Pancreas (tissue), 10 donors: ENCODE results near the gene OR4K2. TPM values are rescaled to one million over a fixed set of nuclear protein-coding genes. Genes with fewer than 3 reads are reported as not detected.

Source experiments
- ATAC-seq, 4 donors: fragments of 200-7000 bp; cut with Tn5 transposase; one replicate each; pipeline versions ENCODE4 v1.8.0 to v1.9.1; 2020; ENCODE audit warnings: mild to moderate bottlenecking in 4 of 4, moderate library complexity in 4 of 4
- DNase-seq, 6 donors: peaks; one replicate each; pipeline ENCODE4 v3.0.0-alpha.2; 2020
- FAIRE-seq: peaks from 2 replicates; lab custom pipeline; 2012; peaks lifted over from hg19 to GRCh38; lab: Jason Lieb, UNC
- H3K27ac ChIP-seq, 4 donors: fragments of 200-600 bp; sonication (generic); 1 replicate in 3 of 4; 2 replicates in 1 of 4; pipeline versions ENCODE4 v1.5.0 to v1.8.0; 2020
- H3K27me3 ChIP-seq, 4 donors: fragments of 200-600 bp; one replicate each; pipeline ENCODE4 v1.8.0; 2021
- H3K36me3 ChIP-seq, 3 donors: fragments of 200-600 bp; sonication (generic) in 1 of 3; one replicate each; pipeline versions ENCODE4 v1.5.0 to v1.8.0; 2020 to 2021
- H3K4me1 ChIP-seq, 3 donors: fragments of 200-600 bp; one replicate each; pipeline ENCODE4 v1.8.0; 2021
- H3K4me3 ChIP-seq, 4 donors: fragments of 200-600 bp; sonication (generic) in 2 of 4; one replicate each; pipeline versions ENCODE4 v1.5.0 to v1.8.0; 2020 to 2021
- H3K9me3 ChIP-seq, 4 donors: fragments of 200-600 bp; one replicate each; pipeline ENCODE4 v1.8.0; 2021
- WGBS, 2 donors: extraction: QIAGEN DNeasy Blood & Tissue Kit; methylation state at CpG; one replicate each; pipeline ENCODE4 v1.1.7; 2013; 5-methylcytosine and 5-hydroxymethylcytosine counted together
- intact Hi-C, 3 donors: fragments of 100-400 bp; cut with DNase I; formaldehyde crosslinking; loops; one replicate each; pipeline versions ENCODE4 v1.11.1 to v1.14.2; 2022
- polyA plus RNA-seq, 2 donors: library from polyadenylated mRNA; stranded (reverse); fragments of 200-250 nt; gene quantifications; one replicate each; pipeline ENCODE4 v1.2.3, GENCODE V29; 2013
- total RNA-seq, 6 donors: library from RNA; stranded (reverse); fragmentation: NEBNext Ultra II Directional in 4 of 6; extraction: Animal tissue kit (Norgen Biotek cat#: 25700) in 4 of 6; gene quantifications; one replicate each; pipeline versions ENCODE4 v1.2.1 to v1.2.4, GENCODE V29; 2021 to 2023
- TF ChIP-seq, protein P1 (sequence below), 4 donors: fragments of 200-600 bp; sonication (generic) in 3 of 4; IDR thresholded peaks; one replicate each; pipeline versions ENCODE4 v1.5.0 to v1.8.0; 2021; ENCODE audit warnings: antibody characterized with exemption in 4 of 4
- donor health status: healthy with polysubstance abuse.
- donor health status: DM: no; HTN: no; CAD: no; lungs with moderate emphysema.
- donor health status: DM: no; HTN: no; CAD: no.
- donor health status: control.
- donor health status: control.
- donor health status: Bipolar disorder and iron deficiency.
- donor health status: DM: yes; HTN: yes; CAD: no.
- donor health status: DM: no; HTN: no; CAD: no.
- donor health status: DM: no; HTN: no; CAD: no.
- donor health status: DM: yes; HTN: yes; CAD: no.

Gene OR4K2
- total and polyA plus RNA-seq, 8 donors, result 0.02 TPM; not detected in 7

- Histone ChIP-seq H3K27ac (no peak overlapping the region), H3K4me1 (no peaks in the 10 kb centered on the region), H3K27me3 (no peaks in the 10 kb centered on the region), H3K9me3 (no peaks in the 10 kb centered on the region), H3K36me3 (no peaks in the 10 kb centered on the region), H3K4me3 (no peak overlapping the region)
- ATAC-seq, result no peak
- no peak for DNase-seq
- 38 to 42% methylated on average over 1 of the region's 1 CpG for WGBS, 2 donors
- FAIRE-seq, result no peak
- intact Hi-C loops, result no loop called here
- TF ChIP-seq, protein P1, sequence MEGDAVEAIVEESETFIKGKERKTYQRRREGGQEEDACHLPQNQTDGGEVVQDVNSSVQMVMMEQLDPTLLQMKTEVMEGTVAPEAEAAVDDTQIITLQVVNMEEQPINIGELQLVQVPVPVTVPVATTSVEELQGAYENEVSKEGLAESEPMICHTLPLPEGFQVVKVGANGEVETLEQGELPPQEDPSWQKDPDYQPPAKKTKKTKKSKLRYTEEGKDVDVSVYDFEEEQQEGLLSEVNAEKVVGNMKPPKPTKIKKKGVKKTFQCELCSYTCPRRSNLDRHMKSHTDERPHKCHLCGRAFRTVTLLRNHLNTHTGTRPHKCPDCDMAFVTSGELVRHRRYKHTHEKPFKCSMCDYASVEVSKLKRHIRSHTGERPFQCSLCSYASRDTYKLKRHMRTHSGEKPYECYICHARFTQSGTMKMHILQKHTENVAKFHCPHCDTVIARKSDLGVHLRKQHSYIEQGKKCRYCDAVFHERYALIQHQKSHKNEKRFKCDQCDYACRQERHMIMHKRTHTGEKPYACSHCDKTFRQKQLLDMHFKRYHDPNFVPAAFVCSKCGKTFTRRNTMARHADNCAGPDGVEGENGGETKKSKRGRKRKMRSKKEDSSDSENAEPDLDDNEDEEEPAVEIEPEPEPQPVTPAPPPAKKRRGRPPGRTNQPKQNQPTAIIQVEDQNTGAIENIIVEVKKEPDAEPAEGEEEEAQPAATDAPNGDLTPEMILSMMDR (IDR thresholded peaks at IDR 0.05), result no peak
These were observed 43.1 kb downstream of the OR4K2 start for GRCh38 chr14:19917955-19918518.

GRCh38 chr14:19918553-19919264, 43.8 kb downstream of the OR4K2 start:
- FAIRE-seq (no peak), DNase-seq (no peak), ATAC-seq (no peak)
- intact Hi-C loops, result no loop called here
- no peaks in the 10 kb centered on the region for H3K27me3 ChIP-seq
- H3K4me3 ChIP-seq, result no peak overlapping the region
- no peaks in the 10 kb centered on the region for H3K9me3 ChIP-seq
- H3K36me3 ChIP-seq, result no peaks in the 10 kb centered on the region
- WGBS, 2 donors, result 33 to 36% methylated on average over 4 of the region's 4 CpGs
- no peaks in the 10 kb centered on the region for H3K4me1 ChIP-seq
- no peak overlapping the region for H3K27ac ChIP-seq
- TF ChIP-seq, protein P1 (IDR thresholded peaks at IDR 0.05), result no peak

- Histone ChIP-seq H3K27ac (no peak within 1 kb of the TSS), H3K9me3 (no peaks in the 10 kb centered on the region), H3K4me3 (no peak within 1 kb of the TSS), H3K36me3 (no peaks in the 10 kb centered on the region), H3K27me3 (no peaks in the 10 kb centered on the region), H3K4me1 (no peaks in the 10 kb centered on the region)
- TF ChIP-seq, protein P1 (IDR thresholded peaks at IDR 0.05), result no peak
- DNase-seq, result no peak
- intact Hi-C loops, result no loop called here
- FAIRE-seq, result no peak
- no peak for ATAC-seq
These were observed 45.2 kb downstream of the OR4K2 start, which contains the start of gene OR4K5 for GRCh38 chr14:19920021-19920657. Gene OR4K5, plus strand, starts transcription at chr14:19920607. Its CDS starts 0 bp downstream, at chr14:19920607.

GRCh38 chr14:19930617-19931016, 55.7 kb downstream of the OR4K2 start, which contains the start of gene OR4K1:
Gene OR4K1, plus strand, starts transcription at chr14:19930917. Its CDS starts 4,750 bp downstream, at chr14:19935667.
- Histone ChIP-seq H3K9me3 (no peaks in the 10 kb centered on the region), H3K4me1 (no peaks in the 10 kb centered on the region), H3K27ac (no peak within 1 kb of the TSS), H3K27me3 (peaks cover 0 to 5% (median 0%) of the 10 kb centered on the region in 4 donors), H3K4me3 (no peak within 1 kb of the TSS), H3K36me3 (no peaks in the 10 kb centered on the region)
- WGBS, 2 donors, result 38 to 43% methylated on average over 3 of the region's 3 CpGs
- DNase-seq, result no peak
- no peak for FAIRE-seq
- no peak for ATAC-seq
- intact Hi-C loops, result no loop called here
- TF ChIP-seq, protein P1 (IDR thresholded peaks at IDR 0.05), result no peak

Other genes with a start within 250 kb of the OR4K2 start
- not detected for gene OR11H2, start 161.3 kb upstream of the OR4K2 start, total RNA-seq
- under 1 TPM in 1 of 2 donors, not detected in 1; 0.09 TPM for gene OR11H2, start 161.3 kb upstream of the OR4K2 start, polyA plus RNA-seq
- gene OR4Q3, start 131.6 kb upstream of the OR4K2 start, total RNA-seq, result not detected
- gene OR4Q3, start 131.6 kb upstream of the OR4K2 start, polyA plus RNA-seq, result under 1 TPM in 1 of 2 donors, not detected in 1; 0.09 TPM
- gene OR4M1, start 101.6 kb upstream of the OR4K2 start, total RNA-seq, result not detected
- gene OR4M1, start 101.6 kb upstream of the OR4K2 start, polyA plus RNA-seq, result not detected
- not detected for gene OR4N2, start 71.4 kb upstream of the OR4K2 start, total RNA-seq
- gene OR4N2, start 71.4 kb upstream of the OR4K2 start, polyA plus RNA-seq, result not detected
- gene OR4K5, start 45.5 kb downstream of the OR4K2 start, total RNA-seq, result not detected
- gene OR4K5, start 45.5 kb downstream of the OR4K2 start, polyA plus RNA-seq, result not detected
- not detected for gene OR4K1, start 55.8 kb downstream of the OR4K2 start, total RNA-seq
- gene OR4K1, start 55.8 kb downstream of the OR4K2 start, polyA plus RNA-seq, result not detected
- gene OR4K15, start 100.4 kb downstream of the OR4K2 start, total RNA-seq, result not detected
- gene OR4K15, start 100.4 kb downstream of the OR4K2 start, polyA plus RNA-seq, result not detected
- gene OR4Q2, start 127.0 kb downstream of the OR4K2 start, total RNA-seq, result not detected
- not detected for gene OR4Q2, start 127.0 kb downstream of the OR4K2 start, polyA plus RNA-seq
- gene OR4K14, start 144.2 kb downstream of the OR4K2 start, total RNA-seq, result not detected
- gene OR4K14, start 144.2 kb downstream of the OR4K2 start, polyA plus RNA-seq, result not detected
- not detected for gene OR4K13, start 160.9 kb downstream of the OR4K2 start, total RNA-seq
- gene OR4K13, start 160.9 kb downstream of the OR4K2 start, polyA plus RNA-seq, result not detected
- gene OR4L1, start 184.9 kb downstream of the OR4K2 start, total RNA-seq, result not detected
- gene OR4L1, start 184.9 kb downstream of the OR4K2 start, polyA plus RNA-seq, result not detected
- gene OR4K17, start 235.6 kb downstream of the OR4K2 start, total RNA-seq, result not detected
- not detected for gene OR4K17, start 235.6 kb downstream of the OR4K2 start, polyA plus RNA-seq